Kidney epithelial cell (primary cell): ENCODE data around the gene GLIS1. TPM values are rescaled to one million over a fixed set of nuclear protein-coding genes. Genes with fewer than 3 reads are reported as not detected.

Experiments
- DNase-seq: peaks from one replicate; pipeline ENCODE4 v3.0.0-alpha.2; 2010; ENCODE audit warnings: low read depth
- H3K27me3 ChIP-seq: 2 replicates; pipeline ENCODE4 v1.6.0; 2011; ENCODE audit warnings: low read length; ENCODE audit not compliant: control insufficient read depth, insufficient read depth
- H3K36me3 ChIP-seq: 2 replicates; pipeline ENCODE4 v1.5.1; 2011; ENCODE audit warnings: low read length; ENCODE audit not compliant: control insufficient read depth, insufficient read depth
- H3K4me3 ChIP-seq: 2 replicates; pipeline ENCODE4 v1.5.1; 2011; ENCODE audit warnings: low read depth, mild to moderate bottlenecking, control low read depth, low read length
- total RNA-seq: library from RNA; depleted of rRNA; stranded (reverse); fragments of >200 nt; gene quantifications from 2 replicates; pipeline ENCODE4 v1.2.3, GENCODE V29; 2015
- TF ChIP-seq, protein P1 (sequence below): IDR thresholded peaks from 2 replicates; pipeline ENCODE4 v1.5.1; 2011; ENCODE audit warnings: mild to moderate bottlenecking, moderate library complexity, low read length, control low read depth, inconsistent platforms; ENCODE audit not compliant: insufficient read depth, poor library complexity, severe bottlenecking

GLIS1 gene
- total RNA-seq, 1 donor from 2014 or later, result 0.63 TPM

DNA sequence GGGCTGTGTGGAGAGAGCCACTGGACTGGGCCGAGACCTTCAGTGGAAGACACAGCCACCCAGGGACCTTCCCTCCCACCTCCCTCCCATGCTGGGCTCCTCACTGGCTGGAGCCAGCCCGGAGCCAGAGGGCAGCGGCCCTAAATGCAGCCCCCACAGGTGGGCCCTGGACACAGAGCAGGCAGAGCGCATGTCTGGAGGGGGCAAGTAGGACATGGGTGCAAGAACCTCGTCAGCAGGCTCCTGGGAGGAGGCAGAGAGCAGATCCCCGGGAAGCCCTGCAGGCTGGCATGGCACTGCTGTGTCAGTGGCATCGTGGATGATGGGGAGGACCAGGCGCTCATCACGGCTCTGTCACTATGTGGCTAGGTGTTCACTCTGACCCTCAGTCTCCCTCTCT, 234.1 kb downstream of the GLIS1 start:
- Histone ChIP-seq H3K27me3 (peaks cover 12% of the 10 kb centered on the region), H3K4me3 (no peak overlapping the region), H3K36me3 (no peaks in the 10 kb centered on the region)
- TF ChIP-seq, protein P1, sequence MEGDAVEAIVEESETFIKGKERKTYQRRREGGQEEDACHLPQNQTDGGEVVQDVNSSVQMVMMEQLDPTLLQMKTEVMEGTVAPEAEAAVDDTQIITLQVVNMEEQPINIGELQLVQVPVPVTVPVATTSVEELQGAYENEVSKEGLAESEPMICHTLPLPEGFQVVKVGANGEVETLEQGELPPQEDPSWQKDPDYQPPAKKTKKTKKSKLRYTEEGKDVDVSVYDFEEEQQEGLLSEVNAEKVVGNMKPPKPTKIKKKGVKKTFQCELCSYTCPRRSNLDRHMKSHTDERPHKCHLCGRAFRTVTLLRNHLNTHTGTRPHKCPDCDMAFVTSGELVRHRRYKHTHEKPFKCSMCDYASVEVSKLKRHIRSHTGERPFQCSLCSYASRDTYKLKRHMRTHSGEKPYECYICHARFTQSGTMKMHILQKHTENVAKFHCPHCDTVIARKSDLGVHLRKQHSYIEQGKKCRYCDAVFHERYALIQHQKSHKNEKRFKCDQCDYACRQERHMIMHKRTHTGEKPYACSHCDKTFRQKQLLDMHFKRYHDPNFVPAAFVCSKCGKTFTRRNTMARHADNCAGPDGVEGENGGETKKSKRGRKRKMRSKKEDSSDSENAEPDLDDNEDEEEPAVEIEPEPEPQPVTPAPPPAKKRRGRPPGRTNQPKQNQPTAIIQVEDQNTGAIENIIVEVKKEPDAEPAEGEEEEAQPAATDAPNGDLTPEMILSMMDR, result no peak
- no peak for DNase-seq

DNA sequence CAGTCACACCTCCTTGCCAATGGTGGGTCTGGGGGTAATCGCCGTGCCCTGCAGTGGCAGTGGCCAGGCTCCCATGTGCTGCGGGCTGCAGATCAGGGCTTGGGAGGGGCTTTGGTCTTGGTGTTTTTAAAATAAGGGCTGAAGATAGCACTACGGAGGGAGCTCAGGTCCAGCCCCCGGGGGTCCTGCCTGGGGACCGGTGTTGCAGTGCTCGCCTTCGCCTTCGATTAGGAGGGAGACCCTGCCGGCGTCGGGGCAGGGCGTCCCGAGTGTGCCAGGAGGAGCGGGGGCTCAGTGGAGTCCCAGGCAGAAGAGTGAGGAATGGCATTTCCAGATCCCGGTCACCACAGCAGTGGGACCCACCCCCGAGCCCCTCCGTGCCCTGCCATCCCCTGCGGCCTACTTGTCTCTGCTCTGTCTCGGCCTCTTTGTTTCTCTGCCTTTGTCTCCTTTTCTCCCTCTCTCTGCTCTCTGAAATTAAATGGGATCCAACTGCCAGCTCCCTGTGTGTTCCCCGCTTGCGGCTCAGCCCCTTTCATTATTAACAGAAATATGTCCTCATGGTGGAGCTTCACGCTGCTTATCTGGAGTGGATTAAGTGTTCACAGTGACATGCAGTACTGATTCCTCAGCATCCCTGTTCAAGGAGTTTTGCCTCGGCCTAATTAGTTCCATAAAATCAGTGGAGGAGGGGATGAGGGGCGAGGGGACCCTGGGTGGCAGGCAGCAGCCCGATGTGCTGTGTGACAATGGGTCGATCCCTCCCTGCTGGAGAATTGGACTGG, 235.3 kb downstream of the GLIS1 start:
- peaks cover 15% of the 10 kb centered on the region for H3K27me3 ChIP-seq
- no peak for DNase-seq
- H3K4me3 ChIP-seq, result no peak overlapping the region
- TF ChIP-seq, protein P1, result no peak
- H3K36me3 ChIP-seq, result no peaks in the 10 kb centered on the region

DNA sequence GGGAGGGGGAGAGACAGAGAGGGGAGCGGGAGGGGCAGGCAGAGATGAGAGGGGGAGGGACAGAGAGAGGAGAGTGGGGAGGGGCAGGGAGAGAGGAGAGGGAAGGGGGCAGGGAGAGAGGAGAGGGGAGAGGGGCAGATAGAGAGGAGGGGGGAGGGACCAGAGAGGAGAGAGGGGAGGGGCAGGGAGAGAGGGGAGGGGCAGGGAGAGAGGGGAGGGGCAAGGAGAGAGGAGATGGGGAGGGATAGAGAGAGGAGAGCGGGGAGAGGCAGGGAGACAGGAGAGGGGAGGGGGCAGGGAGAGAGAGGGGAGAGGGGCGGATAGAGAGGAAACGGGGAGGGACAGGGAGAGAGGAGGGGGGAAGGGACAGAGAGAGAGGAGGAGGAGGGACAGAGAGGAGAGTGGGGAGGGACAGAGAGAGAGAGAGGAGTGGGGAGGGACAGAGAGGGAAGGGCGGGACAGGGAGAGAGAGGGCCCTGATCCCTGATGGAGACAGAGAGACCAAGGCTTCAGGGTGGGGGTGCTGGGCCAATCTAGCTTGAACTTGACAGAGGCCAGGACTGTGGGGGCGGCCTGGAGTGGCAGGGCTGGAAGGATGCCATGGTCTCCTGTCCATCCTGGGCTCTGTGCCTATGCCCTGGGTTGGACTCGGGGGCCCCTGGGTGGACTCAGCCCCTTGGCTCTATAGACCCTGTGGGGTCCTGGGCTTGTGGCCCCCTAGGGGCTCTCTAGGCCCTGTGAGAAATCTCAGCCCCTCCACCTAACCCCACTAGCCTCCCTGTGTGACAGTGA, 236.1 kb downstream of the GLIS1 start:
- TF ChIP-seq, protein P1, result no peak
- H3K36me3 ChIP-seq, result no peaks in the 10 kb centered on the region
- no peak for DNase-seq
- peaks cover 15% of the 10 kb centered on the region for H3K27me3 ChIP-seq
- no peak overlapping the region for H3K4me3 ChIP-seq

DNA sequence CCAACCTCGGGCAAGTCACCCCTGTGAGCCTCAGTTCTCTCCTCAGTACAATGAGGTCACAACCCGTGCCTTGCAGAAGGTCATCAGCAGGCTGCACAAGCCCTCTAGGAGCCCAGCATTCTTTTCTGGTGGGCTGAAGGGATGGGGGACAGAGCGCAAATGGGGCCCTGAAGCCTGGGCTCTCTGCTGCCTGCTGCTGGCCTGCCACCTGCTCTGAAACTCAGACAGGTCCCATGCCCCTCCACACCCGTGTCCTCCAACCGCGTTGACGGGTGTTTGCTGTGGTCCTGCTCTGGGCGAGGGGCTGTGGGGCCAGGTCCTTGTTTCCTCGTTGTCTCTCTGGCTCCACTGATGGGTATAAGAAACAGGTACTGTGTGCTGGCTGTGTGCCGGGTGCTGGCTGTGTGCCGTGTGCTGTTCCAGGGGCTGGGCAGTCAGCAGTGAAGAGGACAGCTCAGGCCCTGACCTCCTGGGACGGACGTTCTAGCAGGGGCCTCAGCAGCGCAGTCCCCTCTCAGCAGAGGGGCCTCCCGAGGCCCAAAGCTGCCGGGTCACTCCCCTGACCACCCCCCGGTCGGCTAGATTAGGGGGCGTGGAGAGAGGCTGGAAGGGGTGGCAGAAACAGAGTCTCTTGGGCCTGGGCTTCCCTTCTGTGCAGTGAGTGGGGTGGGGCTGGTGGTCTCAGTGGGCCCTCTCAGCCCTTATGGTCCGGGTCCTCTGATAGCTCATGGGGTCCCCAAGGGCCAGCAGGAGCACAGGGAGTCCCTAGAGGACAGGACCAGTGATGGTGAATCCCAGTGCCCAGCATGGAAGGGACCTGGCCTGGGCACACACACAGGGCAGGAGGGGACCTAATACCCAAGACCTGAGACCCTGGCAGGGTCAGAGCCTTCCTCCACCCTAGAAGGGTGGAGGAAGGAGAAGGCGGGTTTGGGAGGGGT, 237.6 kb downstream of the GLIS1 start:
- no peak overlapping the region for H3K4me3 ChIP-seq
- no peak for DNase-seq
- peaks cover 15% of the 10 kb centered on the region for H3K27me3 ChIP-seq
- H3K36me3 ChIP-seq, result no peaks in the 10 kb centered on the region
- TF ChIP-seq, protein P1, result no peak

- no peak for DNase-seq
- Histone ChIP-seq H3K27me3 (peaks cover 15% of the 10 kb centered on the region), H3K36me3 (no peaks in the 10 kb centered on the region), H3K4me3 (no peak overlapping the region)
- TF ChIP-seq, protein P1, result no peak
These were observed 238.5 kb downstream of the GLIS1 start for GRCh38 chr1:53500204-53501064.
